ENCODE measurements around the gene NHLH1.
A peak's percentile ranks its signal among the peaks of the same experiment; 100 is the strongest.

Gene NHLH1

DNA sequence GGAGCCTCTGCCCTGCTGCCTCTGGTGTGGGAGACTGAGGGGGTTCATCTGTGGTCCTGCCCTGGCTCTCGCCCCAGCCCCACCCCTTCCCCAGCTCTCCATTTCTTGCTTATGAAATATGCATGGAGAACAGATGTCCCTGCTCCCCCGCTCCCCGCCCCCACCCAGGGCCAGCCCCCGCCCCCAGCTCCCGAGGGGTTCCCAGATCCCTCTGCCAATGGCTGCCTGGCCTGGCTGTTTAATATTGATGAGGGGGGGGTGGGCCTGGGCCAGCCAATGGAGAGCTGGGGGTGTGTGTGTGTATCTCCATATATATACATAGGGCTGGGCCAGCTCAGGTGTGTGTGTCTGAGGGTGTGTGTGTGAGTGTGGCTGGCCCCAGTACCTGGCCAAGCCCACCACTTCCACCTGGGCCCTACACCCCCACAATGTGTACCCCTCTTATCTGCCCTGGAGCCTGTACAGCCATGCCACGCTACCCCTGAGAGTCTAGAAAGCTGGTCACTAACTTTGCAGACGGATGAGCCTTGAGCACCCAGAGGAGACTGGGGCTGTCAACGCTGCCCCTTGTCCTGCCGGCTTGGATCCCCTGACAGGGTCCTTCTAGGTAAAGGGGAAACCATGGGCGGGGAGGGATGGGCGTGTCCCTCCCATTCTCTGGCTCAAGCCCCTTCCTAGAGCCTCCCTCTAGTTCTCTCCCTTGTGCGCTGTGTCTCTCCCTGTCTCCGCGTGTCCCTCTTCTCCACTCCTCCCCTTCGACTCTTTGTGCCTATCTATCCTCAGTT, at the start of gene NHLH1:
Gene NHLH1 (plus strand): TSS at position 341 of the 785 bp plus-strand sequence. CDS start 3,661 bp downstream, outside the sequence.
- no peak for DNase-seq

DNA sequence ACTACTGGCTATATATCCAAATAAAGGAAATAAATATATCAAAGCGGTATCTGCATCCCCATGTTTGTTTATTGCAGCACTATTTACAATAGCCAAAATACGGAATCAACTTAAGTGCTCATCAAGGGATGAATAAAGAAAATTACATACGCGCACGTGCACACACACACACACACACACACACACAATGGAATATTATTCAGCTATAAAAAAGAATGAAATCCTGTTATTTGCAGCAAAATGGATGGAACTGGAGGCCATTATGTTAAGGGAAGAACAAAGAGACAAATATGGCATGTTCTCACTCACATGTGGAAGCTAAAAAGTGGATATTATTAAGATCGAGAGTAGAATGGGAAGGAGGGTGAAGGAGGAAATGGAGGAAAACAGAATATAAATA, 44.0 kb upstream of the NHLH1 start:
- DNase-seq = no peak

DNA sequence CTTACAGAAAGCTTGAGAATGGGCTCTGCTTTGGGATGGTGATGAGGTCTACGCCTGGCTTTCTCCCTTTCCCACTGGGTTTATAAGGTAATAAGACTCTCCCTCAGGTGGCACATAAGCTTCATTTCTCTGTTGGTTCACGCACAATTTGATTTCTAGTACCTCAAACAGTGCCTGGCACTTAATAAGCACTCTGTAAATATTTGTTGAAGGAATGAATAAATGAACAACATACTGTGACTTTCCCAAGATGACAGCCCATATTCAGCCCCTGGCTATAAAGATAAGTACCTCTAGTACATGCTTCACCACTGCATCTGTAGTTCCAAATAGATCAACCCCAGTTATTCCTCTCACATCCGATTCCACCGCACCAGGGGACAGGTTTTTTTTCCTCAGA, 41.6 kb upstream of the NHLH1 start:
- no peak for DNase-seq

DNA sequence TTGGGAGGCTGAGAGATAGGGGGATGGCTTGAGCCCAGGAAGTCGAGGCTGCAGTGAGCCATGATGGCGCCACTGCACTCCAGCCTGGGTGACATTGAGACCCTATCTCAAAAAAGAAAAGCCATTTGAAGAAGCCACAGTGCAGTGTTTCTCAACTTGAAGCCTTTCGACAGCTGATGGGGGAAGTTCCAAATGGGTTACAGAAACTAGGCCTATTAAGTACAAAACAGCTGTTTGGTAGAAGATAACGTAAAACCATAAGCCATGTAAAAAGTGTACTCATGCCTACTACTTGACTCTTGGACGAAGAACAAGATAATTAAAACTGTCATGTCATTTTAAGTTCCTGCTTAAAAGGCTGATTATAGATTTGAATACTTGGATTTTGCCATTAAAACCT, 40.5 kb upstream of the NHLH1 start:
- no peak for DNase-seq

DNA sequence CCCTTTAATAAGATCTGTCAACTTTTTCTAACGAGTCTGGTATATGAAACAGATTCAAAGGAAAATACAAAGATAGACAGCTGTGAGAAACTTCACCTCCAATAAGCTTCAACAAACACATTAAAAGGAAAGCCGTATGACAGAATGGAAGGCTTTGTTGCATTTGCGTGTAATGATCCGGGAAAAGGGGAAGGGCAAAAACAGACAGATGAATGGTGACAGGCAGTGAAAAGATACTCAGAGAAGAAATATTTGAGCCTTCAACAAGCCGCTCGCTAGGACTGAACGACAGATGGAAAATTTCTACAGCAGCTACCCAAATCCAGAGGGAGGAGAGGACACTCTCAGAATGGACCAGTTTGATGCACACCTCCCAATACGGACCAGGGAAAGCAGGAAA, 38.7 kb upstream of the NHLH1 start:
- DNase-seq = no peak

DNA sequence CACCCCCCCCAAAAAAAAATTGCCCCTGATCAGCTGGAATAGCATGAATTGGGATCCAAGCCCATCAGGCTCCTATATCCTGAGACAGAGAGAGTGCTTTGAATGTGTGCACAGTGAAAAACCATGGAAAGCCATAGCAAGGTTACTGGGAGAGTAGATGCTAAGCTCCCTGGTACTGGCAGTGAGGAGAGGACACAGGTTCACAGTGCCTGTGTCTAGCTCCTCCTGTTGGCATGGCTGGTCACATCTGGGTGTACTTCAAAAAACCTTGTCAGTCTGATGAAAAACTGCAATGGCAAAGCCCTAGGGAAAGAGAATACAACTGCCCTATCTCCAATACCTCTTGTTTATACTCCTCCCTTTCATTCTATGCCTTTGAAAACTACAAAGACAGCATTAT, 36.8 kb upstream of the NHLH1 start:
- DNase-seq = no peak

DNA sequence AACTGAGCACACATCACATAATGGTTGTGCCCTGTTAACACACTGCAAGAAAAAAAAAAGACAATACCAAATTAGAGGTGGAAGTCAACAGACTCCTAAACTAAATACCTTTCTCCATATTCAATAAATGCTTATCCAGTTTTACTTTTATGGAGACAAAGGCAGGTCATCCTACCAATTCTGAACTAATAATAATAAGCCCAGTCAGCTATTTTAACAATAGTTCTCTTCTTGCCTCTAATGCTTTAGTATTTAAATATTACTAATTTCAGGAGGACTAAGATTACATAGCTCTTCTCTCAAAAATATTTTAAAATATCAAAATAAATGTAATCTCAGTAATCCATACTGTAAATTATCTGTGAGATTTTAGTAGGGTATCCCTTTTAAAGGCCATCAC, 34.4 kb upstream of the NHLH1 start:
- no peak for DNase-seq

DNA sequence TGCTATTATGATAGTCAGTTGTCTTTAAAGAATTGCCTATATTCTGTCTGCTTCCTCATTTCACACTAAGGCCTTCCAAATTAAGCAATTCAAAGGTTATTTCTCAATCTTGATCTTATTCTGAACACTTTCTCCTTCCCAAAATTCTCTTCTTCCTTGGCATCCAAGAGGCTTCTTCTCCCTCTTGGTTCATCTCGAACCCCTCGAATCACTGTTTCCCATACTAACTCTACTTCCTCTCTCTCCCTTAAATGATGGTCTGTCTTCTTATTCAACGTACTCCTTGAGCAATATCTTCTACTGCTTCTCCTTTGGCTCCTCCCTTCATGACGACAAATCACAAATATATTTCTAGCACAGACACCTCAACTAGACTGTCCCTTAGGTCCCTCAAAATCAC, 28.3 kb upstream of the NHLH1 start:
- no peak for DNase-seq

DNA sequence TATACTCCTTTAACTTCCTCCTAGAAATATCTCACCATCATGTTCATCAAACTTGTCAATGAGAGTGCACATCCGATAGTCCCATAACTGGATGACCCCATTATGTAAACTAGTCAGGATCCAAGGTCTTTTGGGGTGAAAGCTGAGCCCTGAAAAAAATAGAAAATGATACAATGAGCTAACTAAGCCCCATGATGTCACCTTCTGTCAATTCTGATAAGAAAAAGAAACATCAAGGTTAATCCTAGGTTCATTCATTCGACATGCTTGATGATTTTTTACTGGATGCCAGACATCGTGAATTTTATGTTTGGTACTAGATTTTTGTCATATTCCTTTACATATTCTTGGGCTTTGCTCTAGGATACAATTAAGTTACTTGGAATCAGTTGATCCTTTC, 26.7 kb upstream of the NHLH1 start:
- no peak for DNase-seq

DNA sequence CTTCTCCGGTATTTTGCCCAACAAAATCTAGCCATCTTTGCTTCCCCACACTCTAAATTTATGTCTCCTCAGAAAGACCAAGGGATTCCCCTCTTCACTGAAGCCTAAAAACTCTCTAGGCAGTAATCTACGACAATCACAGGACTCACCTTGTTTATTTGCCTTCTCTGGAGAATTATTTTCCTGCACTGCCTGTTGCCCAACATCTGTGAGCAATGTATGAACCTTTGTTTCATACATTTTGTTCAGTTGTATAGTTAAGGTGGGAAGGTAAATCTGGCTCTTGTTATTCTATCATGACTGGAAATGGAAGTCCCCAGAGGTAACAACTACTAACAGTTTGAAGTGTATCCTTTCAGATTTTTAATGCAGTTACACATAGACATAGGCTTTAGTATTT, 26.0 kb upstream of the NHLH1 start:
- DNase-seq = no peak

DNA sequence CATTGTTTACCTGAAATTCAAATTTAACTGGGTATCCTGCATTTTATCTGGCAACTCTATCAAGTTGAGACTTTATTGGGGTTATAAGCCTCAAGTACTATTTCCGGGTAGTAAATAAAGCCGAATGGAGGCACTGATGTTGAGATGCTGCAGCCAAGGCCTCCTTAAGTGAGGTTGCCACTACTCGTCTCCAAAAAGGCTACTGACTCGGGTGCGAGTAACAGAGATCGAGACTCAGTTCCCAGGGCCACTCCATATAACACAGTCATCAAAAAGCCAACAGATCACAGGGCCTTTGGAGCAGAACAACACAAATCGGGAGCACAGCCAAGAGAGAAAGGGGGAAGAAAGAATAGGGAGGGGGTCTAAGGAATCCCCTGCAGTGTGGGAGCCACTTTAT, 24.3 kb upstream of the NHLH1 start:
- no peak for DNase-seq

DNA sequence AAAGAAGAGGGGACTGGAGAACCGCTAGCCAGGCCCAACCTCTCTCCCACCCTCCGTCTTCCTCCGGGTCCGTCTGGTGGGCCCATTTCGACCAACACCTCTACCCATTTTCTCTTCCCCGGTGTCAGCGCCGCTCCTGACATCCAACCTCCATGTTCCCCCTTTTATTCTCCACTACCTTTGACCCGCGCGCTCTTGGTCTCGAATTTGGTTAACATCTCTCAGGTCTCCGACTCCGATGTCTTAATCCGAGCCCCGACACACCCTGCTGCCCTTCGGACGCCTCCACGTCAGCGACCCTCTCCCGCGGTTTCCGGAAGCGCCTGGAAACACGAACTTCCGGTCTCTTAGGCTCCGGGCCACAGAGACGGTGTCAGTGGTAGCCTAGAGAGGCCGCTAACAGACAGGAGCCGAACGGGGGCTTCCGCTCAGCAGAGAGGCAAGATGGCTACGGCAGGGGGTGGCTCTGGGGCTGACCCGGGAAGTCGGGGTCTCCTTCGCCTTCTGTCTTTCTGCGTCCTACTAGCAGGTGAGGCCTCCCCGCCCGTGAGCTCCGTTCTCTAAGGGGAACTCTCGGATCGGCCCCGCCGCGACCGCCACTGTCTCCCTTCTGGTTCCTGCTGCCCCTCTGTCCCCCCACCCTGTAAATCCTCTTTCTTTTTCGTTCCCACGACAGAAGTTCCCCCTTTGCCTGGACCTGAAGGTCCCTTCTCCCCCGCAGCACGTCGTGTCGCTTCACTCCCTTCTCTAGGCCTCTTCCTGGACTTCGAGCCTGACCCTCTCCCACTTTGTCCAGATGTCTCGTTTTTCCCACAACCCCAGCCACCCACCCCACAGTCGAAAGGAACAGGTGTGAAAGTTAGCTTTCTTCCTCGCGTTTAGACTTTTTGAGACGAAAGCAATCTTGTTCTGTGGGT, 23.7 kb upstream of the NHLH1 start, which contains the start of the genes COPA and NCSTN:
Gene COPA (minus strand): TSS at position 298 of the 917 bp plus-strand sequence. CDS start 80 bp downstream, at position 218.
Gene NCSTN (plus strand): TSS at position 431 of the 917 bp plus-strand sequence. CDS start 14 bp downstream, at position 445.
- peak; percentile 65 for DNase-seq

DNA sequence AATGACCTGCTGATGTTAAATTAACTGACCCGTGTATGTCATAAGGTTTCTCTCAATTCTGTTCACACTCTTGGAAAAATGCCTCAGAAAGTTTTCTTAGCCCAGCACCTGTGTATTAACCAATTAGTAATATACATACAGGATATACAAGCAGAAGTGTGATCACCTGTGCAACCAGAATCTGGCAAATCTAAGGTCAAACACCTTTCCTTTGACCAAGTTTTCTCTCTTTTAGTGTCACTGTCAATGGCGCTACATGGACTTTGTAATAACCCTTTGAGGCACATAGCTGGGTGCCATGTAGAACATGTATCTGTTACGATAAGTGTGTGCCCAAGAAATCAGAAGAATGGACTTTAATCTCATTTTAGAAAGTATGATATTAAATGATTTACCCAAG, 22.6 kb upstream of the NHLH1 start:
- no peak for DNase-seq

DNA sequence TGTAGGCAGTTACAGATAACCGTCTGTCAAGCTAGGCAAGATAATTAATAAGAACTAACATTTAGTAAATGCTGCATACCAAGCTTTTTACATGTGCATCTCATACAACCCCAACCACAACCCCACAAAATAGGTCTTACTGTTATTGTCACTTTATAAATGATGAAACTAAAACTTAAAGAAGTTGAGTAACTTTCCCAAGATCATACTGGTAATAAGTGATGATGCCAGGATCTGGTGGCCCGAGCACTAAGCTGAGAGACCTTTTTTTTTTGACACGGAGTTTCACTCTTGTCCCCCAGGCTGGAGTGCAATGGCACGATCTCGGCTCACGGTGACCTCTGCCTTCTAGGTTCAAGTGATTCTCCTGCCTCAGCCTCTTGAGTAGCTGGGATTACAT, 21.9 kb upstream of the NHLH1 start:
- no peak for DNase-seq

DNA sequence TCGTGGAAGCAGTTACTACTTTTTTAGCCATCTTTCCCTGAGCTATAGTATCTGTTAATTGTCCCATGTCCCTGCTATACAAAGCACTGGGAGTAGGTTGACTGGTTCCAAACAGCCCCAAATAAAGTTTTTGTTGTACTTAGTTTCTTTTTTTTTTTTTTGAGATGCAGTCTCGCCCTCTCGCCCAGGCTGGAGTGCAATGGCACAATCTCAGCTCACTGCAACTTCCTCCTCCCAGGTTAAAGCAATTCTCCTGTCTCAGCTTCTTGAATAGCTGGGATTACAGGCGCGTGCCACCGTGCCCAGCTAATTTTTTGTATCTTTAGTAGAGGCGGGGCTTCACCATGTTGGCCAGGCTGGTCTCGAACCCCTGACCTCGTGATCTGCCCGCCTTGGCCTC, 20.4 kb upstream of the NHLH1 start:
- no peak for DNase-seq

DNA sequence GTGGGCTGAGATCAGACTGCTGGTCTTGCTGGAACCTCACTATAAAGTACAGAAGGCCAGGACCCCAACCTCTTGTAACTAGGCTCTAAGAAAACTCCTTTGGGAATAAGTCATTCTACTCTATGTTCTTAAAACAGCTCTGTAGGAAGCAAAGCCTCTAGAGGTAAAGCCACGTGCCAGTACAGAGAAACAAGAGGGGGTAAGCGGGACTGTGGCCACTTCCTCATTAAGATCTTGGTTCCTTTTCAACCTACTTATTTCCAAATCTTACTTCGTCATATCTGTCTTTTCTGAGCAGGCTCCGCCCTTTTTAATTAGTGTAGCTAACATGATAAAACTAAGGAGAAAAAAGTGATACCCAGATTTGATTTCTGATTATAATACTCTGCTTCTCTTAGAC, 19.9 kb upstream of the NHLH1 start:
- DNase-seq = no peak

DNA sequence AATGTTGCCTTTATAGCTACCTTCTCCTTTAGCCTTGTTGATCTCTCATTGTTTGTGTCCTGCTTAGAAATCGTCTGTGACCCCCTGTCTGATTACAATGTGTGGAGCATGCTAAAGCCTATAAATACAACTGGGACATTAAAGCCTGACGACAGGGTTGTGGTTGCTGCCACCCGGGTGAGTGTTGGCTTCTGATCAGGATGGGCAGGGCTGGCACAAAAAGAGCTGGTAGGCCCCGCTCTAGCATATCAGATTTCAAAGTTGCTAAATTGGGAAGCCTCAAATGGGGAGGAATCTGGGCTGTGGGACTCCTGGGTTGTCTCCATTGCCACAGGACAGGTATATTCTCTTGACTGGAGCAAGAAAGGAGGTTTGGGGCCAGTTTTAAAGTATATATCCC, 15.2 kb upstream of the NHLH1 start:
- no peak for DNase-seq

DNA sequence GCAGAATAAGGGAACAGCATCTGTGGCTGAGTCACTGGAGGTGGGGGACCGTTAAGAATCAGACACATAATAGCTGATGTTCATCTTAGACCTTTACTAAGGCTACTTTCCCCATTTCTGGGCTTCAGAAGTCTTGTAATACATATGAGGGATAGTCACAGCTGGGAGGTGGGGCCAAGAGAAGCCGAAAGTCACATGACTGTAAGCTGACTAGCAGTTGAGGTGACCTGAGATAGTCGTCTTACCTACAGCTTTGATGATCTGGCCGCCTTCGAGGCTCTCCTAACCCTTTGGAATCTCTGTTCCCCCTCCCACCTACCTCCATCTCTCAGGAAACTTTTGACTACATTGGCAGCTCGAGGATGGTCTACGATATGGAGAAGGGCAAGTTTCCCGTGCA, 14.3 kb upstream of the NHLH1 start:
- no peak for DNase-seq

DNA sequence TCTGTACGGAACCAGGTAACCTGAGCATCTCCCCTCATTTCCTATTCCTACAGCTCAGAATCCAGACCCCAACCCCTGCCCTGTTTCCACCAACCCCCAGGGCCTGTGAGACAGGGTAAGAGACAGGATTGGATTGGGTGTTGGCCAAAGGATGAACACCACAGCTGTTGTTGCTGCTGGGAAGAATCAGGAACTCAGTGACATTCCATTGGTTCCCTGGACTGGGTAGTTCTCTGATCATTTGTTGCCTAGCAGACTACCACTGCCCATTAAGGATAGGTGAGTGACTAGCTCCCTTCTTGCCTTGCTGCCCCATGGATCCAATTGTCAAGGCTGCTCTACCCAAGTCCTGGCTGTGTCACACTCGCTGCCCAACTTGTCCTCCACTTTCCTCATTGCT, 13.6 kb upstream of the NHLH1 start:
- no peak for DNase-seq

DNA sequence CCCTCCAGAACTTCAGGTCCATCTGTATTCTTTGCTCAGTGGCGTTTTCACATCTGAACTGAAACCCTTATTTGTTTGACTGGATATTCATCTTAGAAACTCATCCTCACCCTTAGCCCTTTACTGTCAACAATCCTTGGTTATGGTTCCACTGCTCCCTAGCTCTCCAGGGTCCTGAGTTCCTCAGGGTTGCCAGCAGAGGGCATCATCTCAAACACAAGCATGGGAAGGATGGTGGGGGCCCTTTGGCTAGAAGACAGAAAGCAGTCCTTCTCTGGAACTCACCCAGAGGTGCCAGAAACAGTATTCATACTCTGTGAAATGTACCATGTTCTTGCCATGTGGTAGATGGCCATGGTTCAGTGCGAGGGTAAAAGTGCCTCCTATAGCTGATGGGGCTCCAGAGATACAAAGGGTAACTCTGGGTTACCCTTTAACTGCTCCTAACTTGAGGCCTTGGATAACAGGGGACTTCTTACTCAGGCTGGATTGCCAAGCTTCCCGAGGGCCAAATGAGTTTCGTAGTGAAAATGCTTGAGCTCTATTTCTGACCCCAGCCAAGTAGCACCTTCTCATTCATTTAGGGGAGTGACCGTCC, 12.4 kb upstream of the NHLH1 start:
- DNase-seq = no peak

DNA sequence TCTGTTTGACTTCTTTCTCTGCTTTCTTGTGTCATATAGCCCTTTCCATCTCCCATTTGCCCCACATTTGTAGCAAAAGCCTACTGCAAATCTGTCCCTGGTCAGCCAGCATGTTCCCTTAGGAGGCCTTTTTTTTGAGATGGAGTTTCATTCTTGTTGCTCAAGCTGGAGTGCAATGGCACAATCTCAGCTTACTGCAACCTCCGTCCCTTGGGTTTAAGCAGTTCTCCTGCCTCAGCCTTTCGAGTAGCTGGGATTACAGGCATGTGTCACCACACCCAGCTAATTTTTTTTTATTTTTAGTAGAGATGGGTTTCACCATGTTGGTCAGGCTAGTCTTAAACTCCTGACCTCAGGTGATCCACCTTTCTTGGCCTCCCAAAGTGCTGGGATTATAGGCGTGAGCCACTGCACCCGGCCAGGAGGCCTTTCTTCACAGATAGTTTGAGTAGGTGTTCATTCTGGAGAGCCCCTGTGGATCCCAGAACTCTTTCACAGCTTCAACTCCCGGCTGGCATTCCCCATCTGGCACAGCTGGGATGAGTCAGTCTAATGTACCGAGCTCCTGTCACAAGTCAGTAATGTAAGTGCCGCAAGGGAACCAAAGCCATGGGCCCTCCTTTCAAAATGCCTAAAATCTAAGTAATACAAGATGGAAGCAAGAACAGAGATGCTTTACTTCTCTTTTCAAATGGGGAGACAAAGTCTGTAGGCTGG, 9.4 kb upstream of the NHLH1 start:
- DNase-seq = no peak

DNA sequence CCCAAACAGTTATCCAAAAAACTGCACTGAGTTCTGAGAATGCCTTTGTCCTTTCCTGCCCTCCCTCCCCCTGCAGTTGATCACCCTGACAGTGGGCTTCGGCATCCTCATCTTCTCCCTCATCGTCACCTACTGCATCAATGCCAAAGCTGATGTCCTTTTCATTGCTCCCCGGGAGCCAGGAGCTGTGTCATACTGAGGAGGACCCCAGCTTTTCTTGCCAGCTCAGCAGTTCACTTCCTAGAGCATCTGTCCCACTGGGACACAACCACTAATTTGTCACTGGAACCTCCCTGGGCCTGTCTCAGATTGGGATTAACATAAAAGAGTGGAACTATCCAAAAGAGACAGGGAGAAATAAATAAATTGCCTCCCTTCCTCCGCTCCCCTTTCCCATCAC, 8.8 kb upstream of the NHLH1 start:
- DNase-seq = no peak

Measured in cortex of kidney (tissue), 1 donor.